SK-N-MC (cell line): Measurements from ENCODE around the gene WDR90.

Experiments used
- DNase-seq: peaks from one replicate; pipeline ENCODE4 v3.0.0-alpha.2; 2011; ENCODE audit warnings: low read depth, low spot score
- H3K27ac ChIP-seq: fragments of 200-600 bp; sonication (generic); 2 replicates; pipeline ENCODE4 v1.5.1; 2016; ENCODE audit warnings: mixed run types
- H3K36me3 ChIP-seq: fragments of 200-600 bp; sonication (generic); 2 replicates; pipeline ENCODE4 v1.6.1; 2017; ENCODE audit warnings: antibody characterized with exemption, low read length, mixed read lengths; ENCODE audit not compliant: insufficient read depth
- H3K4me3 ChIP-seq: fragments of 200-600 bp; sonication (generic); 2 replicates; pipeline ENCODE4 v1.5.1; 2016
- H3K9ac ChIP-seq: fragments of 200-600 bp; sonication (generic); 2 replicates; pipeline ENCODE4 v1.8.0; 2017; ENCODE audit warnings: mixed run types, mixed read lengths; ENCODE audit not compliant: insufficient read length
- H3K9me3 ChIP-seq: fragments of 200-600 bp; sonication (generic); 2 replicates; pipeline ENCODE4 v1.6.1; 2017; ENCODE audit warnings: low read depth, mild to moderate bottlenecking, antibody characterized with exemption, low read length, moderate library complexity, mixed read lengths
- EZH2 ChIP-seq: fragments of 200-600 bp; sonication (generic); IDR thresholded peaks from one replicate; pipeline ENCODE4 v1.6.1; 2017; ENCODE audit warnings: antibody characterized with exemption
- FOXP2 ChIP-seq: optimal IDR thresholded peaks from 2 replicates; pipeline ENCODE3; 2011; ENCODE audit warnings: mild to moderate bottlenecking, moderate library complexity; ENCODE audit not compliant: insufficient read depth; ENCODE audit errors: extremely low read length, control extremely low read depth
- POLR2AphosphoS5 ChIP-seq: IDR thresholded peaks from 2 replicates; pipeline ENCODE4 v1.6.1; 2012; ENCODE audit warnings: mild to moderate bottlenecking, low read depth, low read length, borderline replicate concordance

Gene WDR90

GRCh38 chr16:675884-676564 is 26.9 kb downstream of the WDR90 start:
- no peak overlapping the region for H3K9ac ChIP-seq

DNA sequence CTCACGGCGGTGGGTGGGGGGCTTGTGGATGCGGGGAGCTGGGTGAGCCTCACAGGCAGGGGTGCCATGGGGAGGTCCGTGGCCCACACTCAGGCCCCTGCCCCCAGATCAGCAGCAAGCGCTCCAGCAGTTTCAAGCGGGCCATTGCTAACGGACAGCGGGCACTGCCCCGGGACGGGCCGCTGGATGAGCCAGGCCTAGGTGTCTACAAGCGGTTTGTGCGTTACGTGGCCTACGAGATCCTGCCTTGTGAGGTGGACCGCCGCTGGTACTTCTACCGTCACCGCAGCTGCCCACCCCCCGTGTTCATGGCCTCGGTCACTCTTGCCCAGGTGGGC is 27.4 kb downstream of the WDR90 start:
- Histone ChIP-seq H3K27ac (no peak overlapping the region), H3K9me3 (no peaks in the 10 kb centered on the region), H3K4me3 (no peak overlapping the region), H3K36me3 (peaks cover 27% of the 10 kb centered on the region; the same call in 1 of the 2 replicates), H3K9ac (no peak overlapping the region)
- DNase-seq: no peak
- TF ChIP-seq EZH2: no peak
- TF ChIP-seq FOXP2: no peak
- TF ChIP-seq POLR2AphosphoS5: no peak

More at GRCh38 chr16:675884-676564, 26.9 kb downstream of the WDR90 start:
- Histone ChIP-seq H3K9me3 (no peaks in the 10 kb centered on the region), H3K36me3 (peaks cover 29% of the 10 kb centered on the region; the same call in 1 of the 2 replicates), H3K27ac (no peak overlapping the region), H3K4me3 (no peak overlapping the region)
- TF ChIP-seq FOXP2: no peak
- no peak for TF ChIP-seq EZH2
- TF ChIP-seq POLR2AphosphoS5: no peak
- no peak for DNase-seq

- no peak overlapping the region for H3K27ac ChIP-seq
- no peak overlapping the region for H3K9ac ChIP-seq
- H3K36me3 ChIP-seq: peaks cover 29% of the 10 kb centered on the region
Observed at GRCh38 chr16:676913-677312, 27.7 kb downstream of the WDR90 start.

DNA sequence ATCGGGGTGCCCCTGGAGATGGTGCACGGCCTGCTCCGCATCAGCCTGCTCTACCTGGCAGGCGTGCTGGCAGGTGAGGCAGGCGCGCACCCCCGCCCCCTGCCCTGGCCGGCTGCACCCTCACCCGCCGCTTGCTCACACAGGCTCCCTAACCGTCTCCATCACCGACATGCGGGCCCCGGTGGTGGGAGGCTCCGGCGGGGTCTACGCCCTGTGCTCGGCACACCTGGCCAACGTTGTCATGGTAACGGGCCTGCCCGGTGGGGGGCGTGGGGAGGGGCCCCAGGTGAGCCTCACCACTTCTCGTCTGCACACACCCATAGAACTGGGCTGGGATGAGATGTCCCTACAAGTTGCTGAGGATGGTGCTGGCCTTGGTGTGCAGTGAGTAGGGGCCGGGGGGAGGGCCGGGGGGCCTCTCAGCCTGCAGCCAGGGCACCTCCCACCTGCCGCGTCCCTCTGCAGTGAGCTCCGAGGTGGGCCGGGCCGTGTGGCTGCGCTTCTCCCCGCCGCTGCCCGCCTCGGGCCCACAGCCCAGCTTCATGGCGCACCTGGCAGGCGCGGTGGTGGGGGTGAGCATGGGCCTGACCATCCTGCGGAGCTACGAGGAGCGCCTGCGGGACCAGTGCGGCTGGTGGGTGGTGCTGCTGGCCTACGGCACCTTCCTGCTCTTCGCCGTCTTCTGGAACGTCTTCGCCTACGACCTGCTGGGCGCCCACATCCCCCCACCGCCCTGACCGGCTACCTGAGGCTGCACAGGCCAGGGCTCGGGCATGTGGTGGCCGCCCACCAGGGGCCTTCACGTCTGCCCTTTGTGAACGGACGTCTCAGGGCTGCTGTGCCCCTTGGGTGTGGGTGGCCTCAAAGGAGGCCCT is 28.4 kb downstream of the WDR90 start:
- Histone ChIP-seq H3K27ac (no peak overlapping the region), H3K36me3 (peaks cover 29% of the 10 kb centered on the region), H3K9ac (no peak overlapping the region), H3K9me3 (no peaks in the 10 kb centered on the region), H3K4me3 (no peak overlapping the region)
- TF ChIP-seq FOXP2 (no peak), EZH2 (no peak), POLR2AphosphoS5 (no peak)
- DNase-seq: no peak

More at GRCh38 chr16:676913-677312, 27.7 kb downstream of the WDR90 start:
- Histone ChIP-seq H3K4me3 (no peak overlapping the region), H3K9me3 (no peaks in the 10 kb centered on the region)
- no peak for DNase-seq
- no peak for TF ChIP-seq EZH2
- TF ChIP-seq POLR2AphosphoS5: no peak
- no peak for TF ChIP-seq FOXP2

DNA sequence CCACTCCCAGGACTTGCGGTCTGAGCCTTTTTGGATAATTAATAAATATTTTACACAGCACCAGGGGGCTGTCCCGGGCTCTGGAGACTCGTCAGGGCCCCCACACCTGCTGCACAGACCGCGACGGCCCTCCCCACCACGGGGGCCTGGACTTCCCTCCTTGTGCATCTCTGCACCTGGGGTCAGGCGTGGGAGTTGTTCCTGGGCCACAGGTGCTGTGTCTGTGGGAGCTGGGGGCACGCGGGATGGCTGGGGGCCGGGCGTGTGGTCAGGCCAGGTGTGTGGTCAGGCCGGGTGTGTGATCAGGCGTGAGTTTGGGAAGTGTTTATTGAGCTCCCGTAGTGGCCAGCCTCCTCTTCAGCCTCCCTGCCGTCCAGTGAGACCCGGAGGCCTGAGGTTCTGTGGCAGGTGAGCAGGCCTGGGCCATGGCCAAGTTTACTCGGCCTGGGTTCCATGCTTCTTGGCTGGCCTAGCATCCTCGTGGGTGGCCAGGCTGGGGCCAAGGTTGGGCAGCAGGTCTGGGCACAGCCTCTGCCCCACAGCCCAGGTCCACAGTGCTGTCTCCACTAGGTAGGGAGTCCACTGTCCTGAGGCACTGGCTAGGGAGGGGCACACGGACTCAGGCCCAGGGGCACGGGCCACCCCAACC is 29.2 kb downstream of the WDR90 start:
- no peak for TF ChIP-seq EZH2
- TF ChIP-seq FOXP2: no peak
- no peak for TF ChIP-seq POLR2AphosphoS5
- peaks cover 29% of the 10 kb centered on the region for H3K36me3 ChIP-seq
- no peak overlapping the region; the same call in 1 of the 2 replicates for H3K27ac ChIP-seq
- no peak for DNase-seq
- no peak overlapping the region for H3K4me3 ChIP-seq
- no peak overlapping the region for H3K9ac ChIP-seq
- H3K9me3 ChIP-seq: no peaks in the 10 kb centered on the region

DNA sequence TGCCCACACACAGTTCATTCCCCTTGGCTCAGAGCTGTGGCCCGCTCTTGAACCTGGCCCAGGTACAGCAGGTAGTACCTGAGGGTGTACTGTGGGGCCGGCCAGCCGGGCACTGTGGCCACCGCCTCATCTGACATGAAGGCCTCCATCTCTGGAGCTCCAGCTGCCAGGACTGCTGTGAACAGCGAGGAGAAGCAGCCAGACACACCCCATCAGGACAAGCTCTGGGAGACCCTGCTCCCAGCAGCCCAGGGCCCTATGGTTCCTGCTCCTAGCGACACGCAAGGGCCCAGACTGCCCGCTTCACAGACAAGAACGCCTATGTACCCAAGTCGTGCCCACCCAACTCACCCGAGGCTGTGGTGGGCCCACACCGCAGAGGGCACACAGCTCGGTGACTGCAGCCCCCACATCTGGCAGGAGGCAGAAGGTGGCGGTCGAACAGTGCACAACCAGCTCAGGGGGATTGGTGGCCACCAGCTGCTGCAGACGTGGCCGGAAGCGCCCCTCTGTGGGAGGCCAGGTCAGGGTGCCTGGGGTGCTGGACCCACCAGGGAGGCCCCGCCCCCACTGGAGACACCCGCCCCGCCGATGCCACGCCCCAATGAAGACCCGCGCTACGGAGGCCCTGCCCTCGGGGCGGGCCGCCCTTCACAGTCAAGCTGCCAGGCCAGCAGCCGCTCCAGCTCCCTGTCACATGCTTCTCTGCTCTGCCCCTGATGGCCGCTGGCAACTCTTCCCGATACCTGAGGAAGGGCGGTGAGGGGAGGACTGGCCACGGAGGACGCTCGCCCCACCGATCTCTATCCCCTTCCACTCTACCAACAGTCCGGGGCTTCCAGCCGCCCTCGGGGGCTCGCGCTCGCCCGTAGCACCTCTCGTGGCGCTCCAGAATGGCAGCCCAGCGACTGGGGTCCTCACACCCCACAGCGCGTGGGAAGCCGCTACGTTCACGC is 30.0 kb downstream of the WDR90 start:
- no peak; the same call in 1 of the 2 replicates for TF ChIP-seq POLR2AphosphoS5
- TF ChIP-seq EZH2: no peak
- no peak for TF ChIP-seq FOXP2
- Histone ChIP-seq H3K27ac (peak overlapping the region; percentile 91), H3K9ac (peak overlapping the region; percentile 85), H3K36me3 (peaks cover 23% of the 10 kb centered on the region), H3K9me3 (no peaks in the 10 kb centered on the region), H3K4me3 (peak overlapping the region; percentile 94)
- DNase-seq: no peak

- H3K9ac ChIP-seq: peak within 1 kb of the TSS; percentile 91
- H3K4me3 ChIP-seq: peak within 1 kb of the TSS; percentile 94
- peaks cover 22% of the 10 kb centered on the region for H3K36me3 ChIP-seq
- TF ChIP-seq POLR2AphosphoS5: peak; percentile 69; the same call in 1 of the 2 replicates
- no peak for TF ChIP-seq EZH2
- H3K9me3 ChIP-seq: no peaks in the 10 kb centered on the region
- peak within 1 kb of the TSS; percentile 91 for H3K27ac ChIP-seq
- DNase-seq: peak; percentile 52
Observed at GRCh38 chr16:679814-680624, 30.9 kb downstream of the WDR90 start, which contains the start of gene STUB1. Gene STUB1 (plus strand): TSS chr16:680410. CDS start chr16:680526, 116 bp downstream.
